Stomach smooth muscle (tissue), 2 donors: ENCODE results near the gene ZNF512.

Experiments used
- H3K27ac ChIP-seq: one replicate; pipeline ENCODE4 v1.7.0; 2013; ENCODE audit warnings: mild to moderate bottlenecking, low read length, inconsistent platforms
- H3K27me3 ChIP-seq, 2 donors: one replicate each; pipeline ENCODE4 v1.7.0; 2013; ENCODE audit warnings: low read length in 2 of 2; ENCODE audit not compliant: insufficient read depth in 2 of 2, control insufficient read depth in 1 of 2
- H3K36me3 ChIP-seq, 2 donors: one replicate each; pipeline ENCODE4 v1.7.0; 2013; ENCODE audit warnings: low read length in 2 of 2; ENCODE audit not compliant: control insufficient read depth in 2 of 2, insufficient read depth in 2 of 2
- H3K4me1 ChIP-seq: one replicate; pipeline ENCODE4 v1.7.0; 2013; ENCODE audit warnings: low read length; ENCODE audit not compliant: control insufficient read depth, insufficient read depth
- H3K4me3 ChIP-seq, 2 donors: one replicate each; pipeline ENCODE4 v1.7.0; 2013; ENCODE audit warnings: low read length in 2 of 2
- H3K9ac ChIP-seq, 2 donors: one replicate each; pipeline ENCODE4 v1.7.0; 2013; ENCODE audit warnings: low read length in 2 of 2, mild to moderate bottlenecking in 1 of 2
- H3K9me3 ChIP-seq, 2 donors: one replicate each; pipeline ENCODE4 v1.7.0; 2013; ENCODE audit warnings: low read length in 2 of 2; ENCODE audit not compliant: control insufficient read depth in 2 of 2
- donor health status: healthy.
- donor health status: Pancreatic carcinoma.

Gene ZNF512

DNA sequence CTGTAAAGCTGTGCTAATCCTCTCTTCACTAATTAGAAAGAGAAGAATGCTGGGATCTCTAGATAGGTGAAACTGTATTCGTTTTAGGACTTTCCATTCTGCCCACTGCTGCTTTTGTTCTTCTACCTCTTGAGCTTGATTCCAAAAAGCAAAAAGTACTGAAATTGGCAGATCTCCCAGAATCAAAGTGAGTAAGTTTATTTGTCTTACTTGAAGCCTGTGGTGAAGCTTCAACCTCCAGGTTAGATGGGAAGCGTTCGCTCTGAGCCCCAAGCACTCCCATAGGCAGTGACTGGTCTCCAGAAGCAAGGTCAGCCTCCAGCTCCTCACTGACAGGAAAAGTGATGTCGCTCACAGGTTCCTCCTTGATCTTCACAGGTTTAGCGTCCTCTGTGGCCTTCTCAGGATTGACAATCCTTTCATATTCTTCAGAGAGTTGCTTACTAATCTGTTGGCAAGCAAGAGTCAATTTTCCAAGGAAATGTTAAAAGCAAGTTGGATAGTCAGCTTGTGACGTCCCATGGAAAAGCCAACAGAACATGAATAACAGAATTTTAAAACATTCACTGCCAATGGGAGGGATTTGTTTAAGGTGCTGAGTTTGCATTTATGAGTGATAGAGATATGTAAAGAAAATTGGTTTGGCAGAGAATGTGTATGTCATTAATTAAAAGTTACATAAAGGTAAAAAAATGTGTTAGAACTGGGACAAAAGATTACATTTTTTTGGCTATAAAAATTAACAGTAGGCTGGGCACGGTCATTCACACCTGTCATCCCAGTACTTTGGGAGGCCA lies 72.5 kb downstream of the ZNF512 start:
- peaks cover 46 to 60% of the 10 kb centered on the region in 2 donors for H3K36me3 ChIP-seq
- no peaks in the 10 kb centered on the region for H3K9me3 ChIP-seq
- no peak overlapping the region for H3K9ac ChIP-seq
- no peaks in the 10 kb centered on the region for H3K4me1 ChIP-seq
- no peak overlapping the region for H3K27ac ChIP-seq
- no peak overlapping the region for H3K4me3 ChIP-seq
- no peaks in the 10 kb centered on the region for H3K27me3 ChIP-seq

DNA sequence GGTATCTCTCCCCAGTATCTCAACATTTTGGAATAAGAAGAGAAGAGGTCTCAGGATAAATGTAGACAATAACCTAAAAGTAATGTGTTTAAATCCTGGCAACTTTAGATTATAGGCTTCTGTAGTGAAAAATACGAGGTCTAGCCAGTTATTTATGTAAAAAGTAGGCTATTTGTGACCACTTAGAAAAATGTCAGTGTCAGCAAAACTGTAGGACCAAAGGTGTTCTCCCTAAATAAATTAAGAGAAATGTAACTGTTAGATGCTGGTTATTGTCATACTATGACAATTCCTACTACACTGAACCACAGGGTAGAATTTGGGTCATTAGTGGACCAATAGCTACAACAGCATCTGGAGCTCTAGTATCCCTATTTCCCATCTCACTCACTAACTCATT lies 78.5 kb downstream of the ZNF512 start:
- Histone ChIP-seq H3K9me3 (no peaks in the 10 kb centered on the region), H3K4me1 (peaks cover 23% of the 10 kb centered on the region), H3K27ac (no peak overlapping the region), H3K9ac (no peak overlapping the region), H3K27me3 (no peaks in the 10 kb centered on the region), H3K4me3 (no peak overlapping the region), H3K36me3 (peaks cover 22 to 31% of the 10 kb centered on the region in 2 donors)

GRCh38 chr2:27663285-27664153 lies 80.7 kb downstream of the ZNF512 start, which contains the start of the genes SLC4A1AP and SUPT7L:
SLC4A1AP (plus strand) TSS chr2:27663889; CDS start chr2:27663915, 26 bp downstream.
SUPT7L (minus strand) TSS chr2:27663614; CDS start chr2:27662192, 1,422 bp downstream.
- H3K36me3 ChIP-seq: peaks cover 20 to 23% of the 10 kb centered on the region in 2 donors
- H3K4me3 ChIP-seq: peak within 1 kb of the TSS; percentile 99 to 100
- H3K4me1 ChIP-seq: peaks cover 23% of the 10 kb centered on the region
- H3K9ac ChIP-seq: peak within 1 kb of the TSS; percentile 97 to 98
- H3K9me3 ChIP-seq: no peaks in the 10 kb centered on the region
- no peaks in the 10 kb centered on the region for H3K27me3 ChIP-seq
- peak within 1 kb of the TSS; percentile 93 for H3K27ac ChIP-seq

- peak overlapping the region; percentile 99 to 100 for H3K4me3 ChIP-seq
- peak overlapping the region; percentile 97 to 98 for H3K9ac ChIP-seq
- H3K4me1 ChIP-seq: peaks cover 23% of the 10 kb centered on the region
- H3K27me3 ChIP-seq: no peaks in the 10 kb centered on the region
- H3K27ac ChIP-seq: peak overlapping the region; percentile 93
- H3K36me3 ChIP-seq: peaks cover 24 to 27% of the 10 kb centered on the region in 2 donors
- no peaks in the 10 kb centered on the region for H3K9me3 ChIP-seq
Measured at GRCh38 chr2:27664154-27664574, 81.3 kb downstream of the ZNF512 start.

DNA sequence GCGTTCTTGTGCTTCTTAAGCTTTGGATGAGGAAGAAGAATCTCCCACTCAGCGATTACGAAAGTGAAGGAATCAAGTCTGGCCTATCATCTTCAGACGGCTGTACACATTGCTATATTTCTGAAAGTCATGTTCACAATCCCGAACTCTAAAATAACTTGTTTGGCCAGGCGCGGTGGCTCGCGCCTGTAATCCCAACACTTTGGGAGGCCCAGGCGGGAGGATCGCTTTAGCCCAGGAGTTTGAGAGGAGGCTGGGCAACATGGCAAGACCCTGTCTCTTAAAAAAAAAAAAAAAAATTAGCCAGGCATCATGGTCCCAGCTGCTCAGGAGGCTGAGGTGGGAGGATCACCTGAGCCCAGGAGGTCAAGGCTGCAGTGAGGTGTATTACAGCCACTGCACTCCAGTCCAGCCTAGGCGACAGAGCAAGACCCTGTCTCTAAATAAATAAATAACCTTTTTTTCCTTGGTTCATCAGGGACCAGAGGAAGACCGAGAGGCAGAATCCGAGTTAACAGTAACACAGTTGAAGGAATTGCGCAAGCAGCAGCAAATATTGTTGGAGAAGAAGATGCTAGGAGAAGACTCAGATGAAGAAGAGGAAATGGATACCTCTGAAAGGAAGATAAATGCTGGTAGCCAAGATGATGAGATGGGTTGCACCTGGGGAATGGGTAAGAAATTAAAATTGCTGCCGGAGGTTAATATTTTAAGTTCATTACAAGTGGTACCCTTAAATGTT lies 82.0 kb downstream of the ZNF512 start:
- H3K27ac ChIP-seq: no peak overlapping the region
- H3K9ac ChIP-seq: peak overlapping the region; percentile 97 to 98
- H3K36me3 ChIP-seq: peaks cover 23 to 27% of the 10 kb centered on the region in 2 donors

DNA sequence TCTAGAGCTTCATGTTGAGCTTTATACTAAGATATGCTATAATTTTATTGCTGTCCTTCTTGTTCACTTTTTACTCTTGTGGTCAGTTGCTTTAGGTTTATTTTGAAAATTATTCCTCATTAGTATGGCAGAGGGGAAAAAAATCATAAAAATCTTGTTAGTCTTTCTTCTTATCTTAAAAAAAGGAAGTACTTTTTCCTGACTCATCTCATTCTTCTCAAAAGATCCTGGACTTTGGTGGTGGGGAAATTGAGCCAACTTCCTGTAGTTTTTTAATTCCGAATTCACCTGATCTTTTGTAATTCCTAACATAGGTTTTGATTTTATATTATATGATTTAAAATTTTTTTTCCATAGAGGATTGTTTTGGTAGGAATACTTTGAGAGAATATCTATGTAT lies 84.6 kb downstream of the ZNF512 start:
- Histone ChIP-seq H3K36me3 (peaks cover 18 to 28% of the 10 kb centered on the region in 2 donors), H3K9me3 (no peaks in the 10 kb centered on the region), H3K27ac (no peak overlapping the region)

More for the DNA sequence above, 82.0 kb downstream of the ZNF512 start:
- Histone ChIP-seq H3K4me1 (peaks cover 23% of the 10 kb centered on the region), H3K27me3 (no peaks in the 10 kb centered on the region), H3K4me3 (peak overlapping the region; percentile 99 to 100), H3K9me3 (no peaks in the 10 kb centered on the region)

GRCh38 chr2:27671235-27671634 lies 88.4 kb downstream of the ZNF512 start:
- peaks cover 24 to 46% of the 10 kb centered on the region in 2 donors for H3K36me3 ChIP-seq
- H3K4me3 ChIP-seq: no peak overlapping the region
- no peaks in the 10 kb centered on the region for H3K4me1 ChIP-seq
- H3K27ac ChIP-seq: no peak overlapping the region
- H3K9me3 ChIP-seq: no peaks in the 10 kb centered on the region
- H3K9ac ChIP-seq: no peak overlapping the region
- no peaks in the 10 kb centered on the region for H3K27me3 ChIP-seq

More for the DNA sequence above, 84.6 kb downstream of the ZNF512 start:
- peaks cover 21% of the 10 kb centered on the region for H3K4me1 ChIP-seq
- H3K9ac ChIP-seq: no peak overlapping the region
- no peaks in the 10 kb centered on the region for H3K27me3 ChIP-seq
- H3K4me3 ChIP-seq: no peak overlapping the region
